GM18505 (cell line): ENCODE measurements around the gene KIAA1614.

Experiments used
- ATAC-seq: cut with Tn5 transposase; IDR thresholded peaks from one replicate; pipeline ENCODE4 v1.9.1; 2021; ENCODE audit not compliant: unreplicated experiment
- POLR2A ChIP-seq: IDR thresholded peaks from 4 replicates; pipeline ENCODE4 v1.6.1; 2011; ENCODE audit warnings: borderline replicate concordance; ENCODE audit not compliant: insufficient read depth, insufficient read length; ENCODE audit errors: extremely low read depth

KIAA1614 gene

DNA sequence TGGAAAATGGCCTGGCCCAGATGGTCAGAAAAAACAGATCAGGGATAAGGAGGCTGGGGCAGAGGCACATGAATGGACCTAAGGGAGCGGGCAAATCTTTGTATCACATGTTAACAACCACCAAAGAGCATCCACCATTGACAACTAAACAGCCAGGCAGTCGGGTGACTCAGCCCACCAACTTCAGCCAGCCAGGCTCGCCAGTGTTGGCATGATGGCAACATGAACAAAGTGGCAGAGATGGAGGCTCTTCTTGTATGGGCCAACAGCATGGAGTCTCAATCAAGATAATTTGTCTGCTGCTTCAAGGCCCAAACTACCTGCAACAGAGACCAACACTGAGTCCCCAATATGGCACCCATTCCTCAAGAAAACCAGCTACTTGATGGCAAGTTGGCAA is 16.5 kb upstream of the KIAA1614 start:
- no peak for TF ChIP-seq POLR2A
- ATAC-seq: no peak

DNA sequence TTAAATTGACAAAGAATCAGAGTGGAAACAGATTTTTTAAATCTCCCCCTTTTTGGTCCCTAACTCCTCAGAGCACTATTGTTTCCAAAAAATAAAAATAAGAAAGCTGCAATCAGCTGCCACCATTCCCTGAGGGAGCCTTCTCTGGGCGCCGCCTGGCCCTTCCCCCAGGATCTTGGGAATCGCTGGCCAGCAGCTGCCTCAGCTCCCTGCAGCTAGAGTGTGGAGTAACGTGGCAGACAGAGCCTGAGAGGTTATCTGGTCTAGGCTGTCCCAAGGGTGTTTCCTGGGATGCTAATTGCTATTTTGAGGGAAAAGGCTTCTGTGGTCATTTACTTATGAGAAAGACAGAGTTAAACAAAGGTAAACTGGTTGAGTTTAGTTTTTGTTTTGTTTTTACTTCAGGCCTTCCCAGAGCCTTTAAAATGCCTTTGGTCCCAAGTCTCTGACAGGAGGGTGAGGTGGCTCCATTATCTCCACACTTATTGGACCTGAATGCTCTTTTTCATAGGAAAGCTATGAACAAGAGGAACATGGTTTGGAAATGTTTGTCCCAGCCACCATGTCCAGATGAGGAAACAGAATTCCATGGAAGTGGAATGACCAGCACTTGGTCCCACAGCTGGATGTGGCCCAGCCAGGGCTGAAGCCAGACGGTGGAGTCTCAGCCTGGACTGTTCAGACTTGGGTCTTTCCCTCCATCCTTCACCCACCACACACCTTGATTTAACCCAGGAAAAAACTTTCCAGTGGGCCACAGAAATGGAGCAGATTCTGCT is 14.1 kb upstream of the KIAA1614 start:
- TF ChIP-seq POLR2A: no peak

DNA sequence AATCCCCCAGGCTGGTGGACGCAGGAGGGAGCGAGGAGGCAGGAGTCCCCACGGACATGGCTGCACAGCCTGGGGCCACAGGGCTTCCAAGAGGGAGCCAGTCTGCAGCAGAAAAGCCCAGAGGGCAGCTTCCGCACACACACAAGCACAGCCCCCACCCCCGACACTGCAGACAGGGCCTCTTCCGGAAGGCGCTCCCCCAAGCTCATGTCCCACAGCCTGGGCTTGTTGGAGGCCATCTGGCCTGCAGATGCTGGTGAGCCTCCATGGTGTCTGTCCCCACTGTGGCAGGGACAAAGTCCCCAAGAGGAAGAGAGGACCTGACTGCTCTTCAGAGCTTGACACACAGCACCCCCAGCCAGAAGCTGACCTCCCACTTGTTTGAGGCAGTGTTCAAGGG is 13.4 kb upstream of the KIAA1614 start:
- no peak for TF ChIP-seq POLR2A
- no peak for ATAC-seq

More for the DNA sequence above, 14.1 kb upstream of the KIAA1614 start:
- no peak for ATAC-seq

DNA sequence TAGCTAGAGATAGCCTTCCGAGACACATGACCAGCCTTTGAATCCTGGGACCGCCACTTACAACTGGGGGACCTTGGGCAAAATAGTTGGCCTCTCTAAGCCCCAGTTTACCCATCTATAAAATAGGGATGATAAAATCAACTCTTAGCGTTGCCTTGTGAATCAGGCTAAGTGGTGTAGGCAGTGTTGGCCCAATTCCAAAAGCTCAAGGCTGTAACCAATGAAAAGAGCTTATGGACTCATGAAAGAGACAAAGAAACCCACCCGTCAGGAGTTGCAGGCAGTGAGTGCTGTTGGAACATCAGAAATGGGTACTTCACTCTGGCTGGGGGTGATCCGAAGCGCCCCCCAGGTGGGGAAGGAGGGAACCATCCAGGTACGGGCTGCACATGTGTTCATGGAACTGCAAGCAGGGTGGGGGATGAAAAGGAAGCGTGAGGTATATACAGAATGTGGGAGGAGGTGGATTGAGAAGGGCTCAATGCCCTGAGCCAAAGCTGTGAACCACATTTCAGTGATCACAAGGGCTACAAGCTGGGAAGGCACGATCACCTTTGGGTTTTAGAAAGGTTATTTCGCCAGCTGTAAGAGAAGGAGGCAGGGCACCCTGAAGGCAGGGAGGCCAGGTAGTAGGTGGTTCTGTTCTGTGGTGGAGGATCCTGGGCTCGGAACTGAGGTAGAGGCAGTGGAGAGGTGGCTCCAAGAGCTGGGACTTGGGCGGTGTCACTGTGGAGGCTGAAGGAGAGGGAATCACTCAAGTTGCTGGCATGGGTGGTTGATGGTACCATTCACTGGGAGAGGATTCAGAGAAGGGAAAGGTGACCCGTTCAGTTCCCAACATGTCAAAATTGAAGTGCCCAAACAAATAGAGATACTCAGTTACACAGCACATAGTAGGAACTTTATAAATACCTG is 11.4 kb upstream of the KIAA1614 start:
- no peak for TF ChIP-seq POLR2A
- no peak for ATAC-seq

DNA sequence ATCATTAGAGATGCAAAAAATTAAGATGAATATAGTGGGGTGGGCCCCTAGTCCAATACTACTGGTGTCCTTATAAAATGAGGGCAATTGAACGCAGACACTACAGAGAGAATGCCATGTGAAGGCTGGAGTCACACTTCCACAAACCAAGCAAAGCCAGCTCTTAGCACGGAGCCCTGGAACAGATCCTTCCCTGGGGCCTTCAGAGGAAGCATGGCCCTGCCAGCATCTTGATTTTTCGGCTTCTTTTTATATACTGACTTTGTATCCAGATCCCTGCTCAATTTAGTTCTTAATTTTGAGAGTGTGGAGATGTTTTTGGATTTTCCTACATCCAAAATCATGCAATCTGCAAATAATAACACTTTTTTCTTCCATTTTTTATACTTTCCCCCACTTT is 10.2 kb upstream of the KIAA1614 start:
- no peak for ATAC-seq
- TF ChIP-seq POLR2A: no peak

DNA sequence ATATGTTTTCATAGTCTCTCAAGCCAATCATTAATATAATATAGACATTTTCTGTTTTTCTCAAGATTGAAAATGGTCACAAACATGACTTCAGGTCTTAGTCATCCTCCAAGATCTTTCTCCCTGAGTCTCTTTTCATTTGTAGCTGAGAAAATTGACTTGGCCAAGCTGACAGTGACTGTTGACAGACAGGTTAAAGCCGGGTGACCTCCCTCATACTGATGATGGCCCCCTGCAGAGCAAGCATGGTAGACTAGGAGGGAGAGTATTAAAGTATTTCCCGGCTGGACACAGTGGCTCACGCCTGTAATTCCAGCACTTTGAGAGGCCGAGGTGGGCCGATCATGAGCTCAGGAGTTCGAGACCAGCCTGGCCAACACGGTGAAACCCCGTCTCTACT is 6.8 kb upstream of the KIAA1614 start:
- no peak for ATAC-seq
- TF ChIP-seq POLR2A: no peak

DNA sequence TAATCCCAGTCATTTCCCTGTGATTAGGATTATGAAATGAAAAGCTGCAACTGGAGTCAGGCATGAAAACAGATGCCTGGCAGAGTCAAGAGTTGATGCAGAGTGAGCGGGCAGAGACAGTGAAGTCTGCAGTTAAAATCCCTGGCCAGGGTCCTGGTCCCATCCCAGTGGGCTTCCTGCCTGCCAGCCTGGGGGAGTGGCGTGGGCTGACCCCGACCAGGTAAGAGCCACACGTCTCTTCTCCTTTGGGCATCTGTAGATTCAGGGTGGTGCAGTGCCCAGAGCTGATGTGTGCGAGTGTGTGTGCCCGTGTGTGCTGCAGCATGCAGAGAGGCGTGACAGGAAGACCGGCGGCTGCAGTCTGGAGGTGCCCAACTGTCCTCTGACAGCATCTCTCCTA is 6.2 kb upstream of the KIAA1614 start:
- ATAC-seq: no peak
- TF ChIP-seq POLR2A: no peak

DNA sequence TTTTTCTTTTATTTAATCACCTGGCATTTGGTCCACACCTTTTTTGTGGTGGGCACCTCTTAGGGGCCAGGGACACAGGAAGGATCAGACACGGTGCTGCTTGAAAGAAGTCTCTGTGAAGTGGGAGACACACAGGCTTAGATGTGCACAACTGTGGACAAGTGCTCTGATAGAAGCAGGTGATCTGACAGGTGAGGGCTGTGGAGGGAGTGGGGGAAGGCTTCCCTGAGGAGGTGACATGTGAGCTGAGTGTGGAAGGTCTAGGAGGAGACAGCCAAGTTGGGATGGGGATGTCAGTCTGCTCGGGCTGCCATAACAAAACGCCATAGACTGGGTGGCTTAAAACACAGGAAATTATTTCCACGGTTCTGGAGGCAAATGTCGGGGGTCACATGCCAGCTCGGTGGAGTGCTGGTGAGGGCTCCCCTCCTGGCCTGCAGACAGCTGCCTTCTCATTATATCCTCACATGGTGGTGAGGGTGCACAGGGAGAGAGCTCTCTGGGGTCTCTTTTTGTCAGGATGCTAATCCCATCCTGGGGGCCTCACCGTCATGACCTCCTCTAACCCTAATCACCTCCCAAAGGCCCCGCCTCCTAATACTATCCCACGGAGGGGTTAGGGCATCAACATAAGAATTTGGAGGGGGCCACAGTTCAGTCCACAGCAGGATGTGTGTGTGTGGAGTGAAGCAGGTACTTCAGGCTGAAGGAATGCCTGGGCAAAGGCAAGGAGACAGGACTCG is 5.2 kb upstream of the KIAA1614 start:
- ATAC-seq: no peak
- no peak for TF ChIP-seq POLR2A

DNA sequence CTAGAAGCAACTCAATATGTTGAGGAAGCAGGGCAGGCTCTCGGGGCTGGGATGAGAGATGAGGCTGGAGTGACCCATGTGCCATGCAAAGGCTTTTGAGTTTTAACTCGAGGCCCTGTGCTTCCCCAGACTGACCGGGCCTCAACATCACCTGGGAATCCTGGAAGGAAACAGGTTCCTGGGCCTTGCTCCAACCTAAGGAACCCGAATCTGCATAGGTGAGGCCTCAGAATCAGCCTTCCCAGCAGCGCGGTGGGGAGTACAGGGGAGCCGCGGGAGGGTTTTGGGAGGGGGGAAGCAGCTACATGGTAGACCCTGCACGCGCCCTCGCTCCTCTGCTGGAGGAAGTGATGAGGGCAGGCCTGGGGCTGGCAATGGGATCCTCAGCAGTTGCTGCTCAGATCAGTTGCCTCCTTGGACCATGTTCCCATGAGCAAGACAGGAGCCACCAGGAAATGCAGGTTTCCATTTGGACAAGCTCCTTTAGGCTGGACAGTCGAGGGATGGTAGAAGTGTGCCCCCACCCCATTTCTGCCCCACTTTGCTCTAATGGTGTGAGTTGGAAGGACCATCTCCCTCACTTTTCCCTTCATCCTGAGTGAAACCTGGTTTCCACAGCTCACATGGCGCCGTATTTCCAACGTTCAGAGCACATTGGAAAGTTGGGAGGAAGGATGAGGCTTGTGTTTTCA is 4.5 kb upstream of the KIAA1614 start:
- ATAC-seq: no peak
- TF ChIP-seq POLR2A: no peak

DNA sequence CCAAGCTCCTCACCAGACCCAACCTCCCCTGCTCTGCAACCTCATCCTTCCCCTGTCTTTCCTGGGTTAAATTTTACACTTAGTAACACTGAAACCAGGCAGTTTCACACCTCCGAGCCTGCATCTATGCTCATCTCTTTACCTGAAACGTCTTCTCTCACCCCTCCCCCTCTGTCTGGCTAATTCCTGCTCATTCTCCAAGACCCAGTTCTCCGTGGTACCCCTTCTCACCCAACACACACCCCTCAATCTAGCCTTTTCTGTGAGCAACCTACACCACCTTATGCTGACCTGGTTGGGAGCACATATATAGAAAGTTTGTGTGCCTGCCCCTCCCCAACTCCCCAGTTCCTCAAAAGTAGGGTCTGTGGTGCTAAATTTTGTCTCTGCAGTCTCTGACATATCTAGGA is 3.7 kb upstream of the KIAA1614 start:
- TF ChIP-seq POLR2A: no peak
- ATAC-seq: peak; percentile 45

DNA sequence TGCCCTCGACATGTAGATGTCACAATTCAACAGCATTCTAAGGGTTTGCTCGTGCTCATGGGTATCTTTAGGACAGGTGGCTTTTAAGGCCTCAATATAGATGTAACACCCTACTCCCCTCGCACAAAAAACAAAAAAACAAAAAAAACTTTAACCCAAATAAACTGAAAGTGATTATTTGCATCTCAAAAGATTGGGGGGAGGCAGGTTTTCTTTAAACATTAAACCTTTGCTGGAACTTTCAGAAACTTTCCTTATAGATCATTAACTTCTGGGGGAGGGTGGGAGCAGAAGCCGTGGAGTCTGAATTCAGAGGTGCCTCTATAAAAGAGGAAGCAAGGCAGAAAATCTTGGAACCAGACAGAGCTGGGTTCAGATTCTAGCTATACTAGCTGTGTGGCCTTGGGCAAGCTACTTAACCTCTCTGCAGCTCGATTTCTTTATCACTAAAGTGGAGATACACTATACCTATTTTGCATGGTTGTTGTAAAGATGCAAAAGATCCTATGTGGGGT is 3.2 kb upstream of the KIAA1614 start:
- ATAC-seq: peak; percentile 40
- no peak for TF ChIP-seq POLR2A

DNA sequence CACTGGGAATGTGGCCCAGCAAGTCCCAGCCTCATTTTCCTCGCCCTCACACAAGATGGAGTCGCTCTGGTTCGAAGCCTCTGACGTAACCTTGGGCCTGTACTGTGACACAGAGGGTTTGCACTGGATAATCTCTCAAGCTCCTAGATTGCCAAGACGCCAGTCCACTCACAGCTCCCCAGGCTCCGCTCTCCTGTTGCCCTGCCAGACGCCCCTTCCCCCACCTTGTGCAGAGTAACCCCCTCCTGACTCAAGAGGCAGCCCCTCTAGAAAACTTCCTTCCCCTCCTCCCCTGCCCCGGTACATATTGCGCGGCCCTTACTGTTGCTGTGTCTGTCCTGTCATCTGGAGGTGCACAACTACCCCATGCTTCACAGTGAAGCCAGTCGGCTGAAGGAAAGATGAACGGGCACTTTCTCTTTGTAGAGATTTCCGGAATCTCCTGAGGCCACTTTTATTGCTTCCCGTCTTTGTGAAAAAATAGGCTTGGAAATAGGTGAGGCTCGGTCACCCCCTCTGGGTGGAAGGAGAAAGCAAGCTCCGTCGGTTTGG is 981 bp upstream of the KIAA1614 start:
- no peak for TF ChIP-seq POLR2A
- no peak for ATAC-seq
